Measurements from ENCODE around the gene WAPL. TPM values are rescaled to one million over a fixed set of nuclear protein-coding genes. Genes with fewer than 3 reads are reported as not detected.

Gene WAPL
- total RNA-seq, 1 donor from 2014 or later, result 39.0 TPM

DNA sequence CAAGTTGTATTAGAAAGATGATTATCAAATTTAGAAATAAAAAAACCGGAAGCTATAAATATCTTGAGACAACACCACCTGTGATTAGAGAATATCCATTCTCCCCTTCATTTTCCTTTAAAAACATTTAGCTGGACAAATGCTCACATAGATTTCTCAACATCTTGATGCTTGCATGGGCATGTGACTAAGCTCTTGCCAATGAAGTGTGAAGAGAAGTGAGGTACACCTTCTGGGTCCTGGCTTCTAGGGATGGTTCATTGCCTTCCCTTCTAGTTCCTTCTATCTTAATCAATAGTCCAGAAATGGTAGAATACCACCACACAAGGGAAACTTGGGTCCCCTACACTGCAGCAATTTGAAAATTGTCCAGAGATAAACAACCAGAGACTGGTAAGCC, 41.0 kb downstream of the WAPL start:
- no peak for DNase-seq (ENCODE audit: low read depth in 2 of 2)

GRCh38 chr10:86472061-86472460, 49.5 kb downstream of the WAPL start:
- DNase-seq (ENCODE audit: low read depth in 2 of 2), result no peak

GRCh38 chr10:86461963-86462804, 59.4 kb downstream of the WAPL start:
- no peak for DNase-seq (ENCODE audit: low read depth in 2 of 2)

- DNase-seq (ENCODE audit: low read depth in 2 of 2), result no peak
Measured at GRCh38 chr10:86451604-86451960, 70.0 kb downstream of the WAPL start.

- DNase-seq (ENCODE audit: low read depth in 2 of 2), result no peak
Measured at GRCh38 chr10:86450806-86451603, 70.6 kb downstream of the WAPL start.

GRCh38 chr10:86449926-86450558, 71.5 kb downstream of the WAPL start:
- DNase-seq (ENCODE audit: low read depth in 2 of 2), result no peak

GRCh38 chr10:86447432-86447831, 74.2 kb downstream of the WAPL start:
- DNase-seq (ENCODE audit: low read depth in 2 of 2), result no peak

GRCh38 chr10:86446987-86447386, 74.6 kb downstream of the WAPL start:
- no peak for DNase-seq (ENCODE audit: low read depth in 2 of 2)

DNA sequence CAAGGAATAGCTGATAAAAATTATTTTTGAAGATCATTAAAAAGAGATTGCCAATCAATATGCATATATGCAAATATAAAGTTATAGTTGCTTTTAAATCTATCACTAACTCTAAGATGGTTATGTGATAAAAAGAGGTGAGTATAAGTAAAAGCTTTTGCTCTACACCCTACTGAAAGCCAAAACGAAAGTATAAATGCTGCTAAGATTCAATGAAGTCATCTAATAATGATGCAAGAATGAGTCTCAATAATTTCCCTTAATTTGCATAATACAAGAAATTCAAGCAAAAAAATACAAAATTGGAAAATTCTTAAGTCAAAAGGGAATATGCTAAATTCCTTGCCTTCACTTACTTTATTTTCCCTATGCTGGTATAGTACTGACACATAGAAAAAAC, 75.2 kb downstream of the WAPL start:
- no peak for DNase-seq (ENCODE audit: low read depth in 2 of 2)

DNA sequence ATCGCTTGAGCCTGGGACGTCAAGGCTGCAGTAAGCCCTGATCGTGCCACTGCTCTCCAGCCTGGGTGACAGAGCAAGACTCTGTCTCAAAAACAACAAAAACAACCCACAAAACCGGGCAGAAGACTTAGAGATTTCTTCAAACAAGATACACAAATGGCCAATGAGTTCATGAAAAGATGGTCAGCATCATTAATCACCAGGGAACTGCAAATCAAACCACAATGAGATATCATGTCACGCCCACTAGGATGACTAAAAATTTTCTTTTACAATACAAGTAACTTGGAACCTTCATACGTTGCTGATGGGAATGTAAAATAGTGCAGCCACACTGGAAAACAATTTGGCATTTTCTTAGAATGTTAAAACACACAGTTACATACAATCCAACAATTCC, 77.7 kb downstream of the WAPL start:
- no peak for DNase-seq (ENCODE audit: low read depth in 2 of 2)

DNA sequence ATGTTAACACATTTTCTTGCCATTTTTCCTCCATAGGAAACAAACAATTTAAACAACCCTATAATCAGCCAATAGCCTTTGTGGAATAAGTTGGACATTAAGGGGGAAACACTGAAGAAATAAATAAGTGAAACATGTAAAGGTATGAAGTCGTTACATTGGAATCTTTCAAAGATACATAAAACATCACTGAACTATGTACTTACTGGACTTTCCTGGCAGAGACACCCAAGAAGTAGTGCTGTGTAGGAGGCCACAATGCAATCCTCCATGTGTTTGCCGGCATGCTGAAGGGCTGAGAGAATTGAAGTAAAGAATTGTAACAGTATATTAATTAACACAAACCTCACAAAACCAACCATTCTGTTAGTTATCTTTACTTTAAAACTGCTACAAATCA, 78.5 kb downstream of the WAPL start:
- DNase-seq (ENCODE audit: low read depth in 2 of 2), result no peak

DNA sequence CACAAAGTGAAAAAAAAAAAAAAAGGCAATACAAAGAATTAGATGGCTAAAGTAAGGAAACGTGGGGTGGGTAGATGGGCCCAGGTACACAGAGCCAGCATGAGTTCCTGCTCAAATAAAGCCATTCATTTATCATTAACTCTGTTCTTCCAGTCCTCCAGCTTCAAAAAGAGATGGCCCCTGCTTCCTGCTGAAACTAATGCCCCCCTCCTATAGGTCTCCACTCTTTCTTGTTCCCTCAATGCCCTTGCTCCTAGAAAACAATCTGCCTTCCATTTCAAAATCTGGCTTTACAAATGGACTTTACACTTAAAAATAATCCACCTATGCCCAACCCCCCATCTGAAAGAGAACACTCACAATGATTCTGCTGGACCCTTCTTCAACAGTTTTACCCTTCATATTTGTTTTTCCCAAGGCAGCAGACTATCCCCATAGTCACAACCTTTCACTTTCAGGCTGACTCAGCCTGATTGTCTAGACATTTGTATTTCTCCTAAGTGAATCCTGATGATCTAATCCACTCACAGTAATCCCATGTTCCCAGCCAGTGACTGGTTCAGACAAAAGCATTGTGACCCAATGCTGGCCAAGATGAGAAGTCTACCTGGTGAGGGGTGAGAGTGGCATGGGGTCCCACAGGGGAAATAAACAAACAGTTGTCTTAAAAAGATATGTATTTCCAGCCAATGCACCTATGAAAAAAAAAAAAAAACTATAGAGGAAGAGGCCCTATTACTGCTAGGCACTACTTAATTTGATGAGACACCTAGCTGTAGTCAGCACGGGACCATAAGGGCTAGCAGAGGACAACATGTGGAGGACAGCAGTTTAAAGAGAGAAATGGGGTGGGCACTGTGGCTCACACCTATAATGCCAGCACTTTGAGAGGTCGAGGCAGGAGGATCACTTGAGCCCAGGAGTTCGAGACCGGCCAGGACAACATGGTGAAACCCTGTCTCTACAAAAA, 80.4 kb downstream of the WAPL start:
- DNase-seq (ENCODE audit: low read depth in 2 of 2), result peak in 1 of 2 donors; percentile 62

GRCh38 chr10:86439544-86439943, 82.0 kb downstream of the WAPL start:
- DNase-seq (ENCODE audit: low read depth in 2 of 2), result peak in 1 of 2 donors; percentile 8

DNA sequence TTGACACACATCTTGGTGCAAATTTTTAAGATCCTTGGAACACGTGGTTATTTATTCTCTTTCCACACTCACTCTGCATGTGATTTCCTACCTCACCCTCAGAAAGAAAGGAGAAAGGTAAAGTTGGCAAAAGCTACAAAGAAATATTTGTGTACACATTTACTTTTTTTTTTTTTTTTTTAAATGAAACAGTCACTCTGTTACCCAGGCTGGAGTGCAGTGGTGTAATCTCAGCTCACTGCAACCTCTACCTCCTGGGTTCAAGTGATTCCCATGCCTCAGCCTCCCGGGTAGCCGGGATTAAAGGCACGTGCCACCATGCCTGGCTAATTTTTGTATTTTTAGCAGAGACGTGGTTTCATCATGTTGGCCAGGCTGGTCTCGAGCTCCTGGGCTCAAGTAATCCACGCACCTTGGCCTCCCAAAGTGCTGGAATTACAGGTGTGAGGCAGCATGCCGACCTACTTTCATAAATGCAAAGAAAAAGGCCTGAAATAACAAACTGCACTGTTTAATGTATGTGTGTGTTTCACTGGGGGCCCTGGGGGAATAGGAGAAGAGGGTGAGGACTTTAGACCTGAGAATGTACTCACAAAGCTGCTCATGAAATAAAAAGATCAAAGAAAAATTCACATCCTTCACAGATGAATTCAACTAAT, 83.4 kb downstream of the WAPL start:
- DNase-seq (ENCODE audit: low read depth in 2 of 2), result no peak

- no peak for DNase-seq (ENCODE audit: low read depth in 2 of 2)
Measured at GRCh38 chr10:86437447-86437846, 84.1 kb downstream of the WAPL start.

DNA sequence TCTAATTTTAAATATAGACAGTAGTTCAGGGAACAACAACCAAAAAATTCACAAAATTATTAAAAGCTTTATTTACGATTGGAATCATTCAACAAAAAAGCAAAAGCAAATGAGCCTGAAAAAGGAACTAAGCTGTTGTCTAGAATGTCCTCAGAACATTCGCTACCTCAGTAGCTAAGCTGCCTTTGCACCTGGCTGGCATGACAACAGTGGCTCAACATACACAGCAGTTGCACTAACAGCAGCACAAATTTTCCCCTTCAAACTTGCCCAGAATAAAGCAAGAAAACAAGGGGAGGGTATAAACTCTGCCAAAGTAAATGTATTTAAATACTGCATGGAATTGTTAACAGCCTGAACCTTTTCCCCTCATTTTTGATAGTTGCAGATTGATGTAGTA, 84.6 kb downstream of the WAPL start:
- no peak for DNase-seq (ENCODE audit: low read depth in 2 of 2)

GRCh38 chr10:86434656-86435055, 86.9 kb downstream of the WAPL start:
- DNase-seq (ENCODE audit: low read depth in 2 of 2), result no peak

GRCh38 chr10:86423739-86424138, 97.9 kb downstream of the WAPL start:
- DNase-seq (ENCODE audit: low read depth in 2 of 2), result no peak

GRCh38 chr10:86419101-86419500, 102.5 kb downstream of the WAPL start:
- DNase-seq (ENCODE audit: low read depth in 2 of 2), result no peak

DNA sequence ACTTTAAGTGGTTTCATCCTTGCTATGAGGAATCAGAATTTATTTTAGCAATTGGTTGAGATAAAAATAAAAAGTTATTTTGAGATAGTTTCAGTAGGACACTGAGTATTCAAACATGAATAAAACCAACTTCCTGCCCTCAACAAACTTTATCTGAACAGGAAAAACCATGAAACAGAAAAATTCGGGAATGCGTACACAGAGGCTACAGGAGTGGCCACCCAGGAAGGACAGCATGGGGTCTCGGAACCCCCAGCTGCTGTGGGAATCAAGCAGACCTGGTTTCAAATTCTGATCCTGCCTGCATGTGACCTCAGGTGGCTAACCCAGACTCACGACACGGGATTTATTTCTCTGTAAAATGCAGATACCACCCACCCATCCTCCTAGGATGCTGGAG, 106.0 kb downstream of the WAPL start:
- DNase-seq (ENCODE audit: low read depth in 2 of 2), result no peak

DNA sequence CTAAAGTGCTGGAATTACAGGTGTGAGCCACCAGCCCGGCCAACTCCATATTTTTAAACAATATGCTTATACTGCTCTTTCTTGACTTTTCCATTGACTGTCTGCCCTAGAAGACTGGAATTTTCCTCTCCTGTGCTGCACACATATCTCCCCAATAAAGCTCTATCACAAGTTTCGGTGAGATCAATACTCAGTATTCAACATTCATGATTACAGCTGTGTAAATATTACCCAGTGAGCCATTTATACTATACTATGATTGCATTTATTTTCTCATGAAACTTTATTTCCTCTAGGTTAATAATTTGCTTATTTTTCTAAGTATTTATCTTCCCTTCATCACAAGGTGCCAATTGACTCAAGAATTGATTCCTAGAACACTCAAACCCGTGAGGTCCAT, 106.5 kb downstream of the WAPL start:
- DNase-seq (ENCODE audit: low read depth in 2 of 2), result no peak
